Prostate gland (tissue), 2 donors: ENCODE results near the gene RHBDD2.

Experiments used
- POLR2AphosphoS5 ChIP-seq: sonication (generic); formaldehyde crosslinking; IDR thresholded peaks from one replicate; pipeline ENCODE4 v1.6.1; 2017; ENCODE audit warnings: antibody characterized with exemption
- TF ChIP-seq, protein P1 (sequence below), 4 experiments: fragments of 200-600 bp in 2 of 4; fragments of 450-650 bp in 2 of 4; sonication (generic) in 2 of 4; IDR thresholded peaks; 1 replicate in 3 of 4; 2 replicates in 1 of 4; pipeline ENCODE4 v1.5.1; 2016 to 2019; ENCODE audit warnings: antibody characterized with exemption in 4 of 4, mild to moderate bottlenecking in 2 of 4, moderate library complexity in 2 of 4

DNA sequence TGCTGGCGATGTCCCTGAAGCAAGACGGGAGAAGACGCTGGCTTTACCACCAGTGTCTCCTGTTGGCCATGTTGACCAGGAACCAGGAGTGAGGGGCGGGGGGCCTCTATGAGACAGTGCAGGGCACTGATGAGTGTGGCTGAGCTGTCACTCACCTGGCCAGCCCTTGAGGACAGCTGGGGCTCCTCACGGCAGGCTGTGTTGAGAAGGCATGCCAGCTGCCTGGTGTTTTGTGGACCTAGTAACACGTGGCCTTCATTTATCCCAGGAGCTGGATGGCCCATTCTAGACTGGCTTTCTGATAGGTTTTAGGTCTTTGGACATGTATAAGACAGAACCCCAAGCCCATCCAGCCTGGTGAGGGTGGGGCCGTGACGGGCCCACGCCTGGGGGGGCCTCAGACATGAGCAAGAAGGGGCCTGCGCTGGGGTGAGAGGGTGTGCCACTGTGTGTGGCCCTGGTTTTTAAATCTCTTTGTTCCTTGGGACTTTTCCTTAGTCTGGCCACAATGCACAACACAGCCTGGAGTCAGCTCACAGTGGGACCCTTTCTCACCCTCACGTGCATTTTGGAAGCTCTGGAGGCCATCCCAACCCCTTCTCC lies 10.5 kb downstream of the RHBDD2 start:
- TF ChIP-seq, protein P1, sequence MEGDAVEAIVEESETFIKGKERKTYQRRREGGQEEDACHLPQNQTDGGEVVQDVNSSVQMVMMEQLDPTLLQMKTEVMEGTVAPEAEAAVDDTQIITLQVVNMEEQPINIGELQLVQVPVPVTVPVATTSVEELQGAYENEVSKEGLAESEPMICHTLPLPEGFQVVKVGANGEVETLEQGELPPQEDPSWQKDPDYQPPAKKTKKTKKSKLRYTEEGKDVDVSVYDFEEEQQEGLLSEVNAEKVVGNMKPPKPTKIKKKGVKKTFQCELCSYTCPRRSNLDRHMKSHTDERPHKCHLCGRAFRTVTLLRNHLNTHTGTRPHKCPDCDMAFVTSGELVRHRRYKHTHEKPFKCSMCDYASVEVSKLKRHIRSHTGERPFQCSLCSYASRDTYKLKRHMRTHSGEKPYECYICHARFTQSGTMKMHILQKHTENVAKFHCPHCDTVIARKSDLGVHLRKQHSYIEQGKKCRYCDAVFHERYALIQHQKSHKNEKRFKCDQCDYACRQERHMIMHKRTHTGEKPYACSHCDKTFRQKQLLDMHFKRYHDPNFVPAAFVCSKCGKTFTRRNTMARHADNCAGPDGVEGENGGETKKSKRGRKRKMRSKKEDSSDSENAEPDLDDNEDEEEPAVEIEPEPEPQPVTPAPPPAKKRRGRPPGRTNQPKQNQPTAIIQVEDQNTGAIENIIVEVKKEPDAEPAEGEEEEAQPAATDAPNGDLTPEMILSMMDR (IDR thresholded peaks at IDR 0.05) = no peak
- no peak for TF ChIP-seq POLR2AphosphoS5
